Measurements from ENCODE around the gene ASAP2.
A peak's percentile ranks its signal among the peaks of the same experiment; 100 is the strongest.

ASAP2 gene

DNA sequence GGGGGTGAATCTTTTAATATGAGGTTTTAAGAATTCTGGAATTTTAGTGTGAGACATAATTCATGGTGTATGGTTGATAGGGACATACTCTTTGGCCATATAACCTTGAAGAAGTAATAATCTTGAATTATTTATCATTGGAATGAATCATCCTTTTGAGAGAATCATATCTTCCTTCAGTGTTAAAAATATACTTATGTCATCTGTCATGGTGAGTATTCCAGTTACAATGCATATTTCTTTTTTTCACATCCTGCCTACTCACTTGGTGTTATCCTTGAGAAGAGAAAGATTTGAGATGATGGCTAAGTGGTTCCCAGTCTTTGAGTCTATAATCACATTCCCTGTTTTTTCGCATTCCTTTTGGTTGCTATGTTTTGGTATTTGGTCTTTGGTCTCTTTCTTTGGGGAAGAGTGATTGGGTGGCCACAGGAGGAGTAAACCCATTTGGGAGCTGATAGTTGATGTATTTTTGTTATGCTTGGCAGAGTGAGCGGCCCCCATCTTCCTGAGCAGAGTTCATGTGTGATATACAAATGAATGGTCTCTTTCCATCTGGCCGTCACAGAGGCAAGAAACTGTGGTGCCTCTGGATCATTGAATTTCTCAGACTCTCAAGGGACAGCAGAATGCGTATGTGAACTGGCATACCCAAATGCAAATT lies 21.6 kb downstream of the ASAP2 start:
- no peaks in the 10 kb centered on the region for H3K27me3 ChIP-seq (ENCODE audit: control insufficient read depth, insufficient read depth, low read length)
- no peaks in the 10 kb centered on the region for H3K9me3 ChIP-seq (replicated peaks; ENCODE audit: low read length)
- H3K4me3 ChIP-seq (ENCODE audit: low read length): peak overlapping the region; percentile 11
- peak overlapping the region; percentile 7 for H3K4me2 ChIP-seq (ENCODE audit: low read length)
- H3K36me3 ChIP-seq (ENCODE audit: insufficient read depth, low read length): peaks cover 16% of the 10 kb centered on the region
- peak overlapping the region; percentile 37 for H3K9ac ChIP-seq (ENCODE audit: low read depth, low read length)
- H3K4me1 ChIP-seq (ENCODE audit: control insufficient read depth, insufficient read depth, low read length): peaks cover 69% of the 10 kb centered on the region

DNA sequence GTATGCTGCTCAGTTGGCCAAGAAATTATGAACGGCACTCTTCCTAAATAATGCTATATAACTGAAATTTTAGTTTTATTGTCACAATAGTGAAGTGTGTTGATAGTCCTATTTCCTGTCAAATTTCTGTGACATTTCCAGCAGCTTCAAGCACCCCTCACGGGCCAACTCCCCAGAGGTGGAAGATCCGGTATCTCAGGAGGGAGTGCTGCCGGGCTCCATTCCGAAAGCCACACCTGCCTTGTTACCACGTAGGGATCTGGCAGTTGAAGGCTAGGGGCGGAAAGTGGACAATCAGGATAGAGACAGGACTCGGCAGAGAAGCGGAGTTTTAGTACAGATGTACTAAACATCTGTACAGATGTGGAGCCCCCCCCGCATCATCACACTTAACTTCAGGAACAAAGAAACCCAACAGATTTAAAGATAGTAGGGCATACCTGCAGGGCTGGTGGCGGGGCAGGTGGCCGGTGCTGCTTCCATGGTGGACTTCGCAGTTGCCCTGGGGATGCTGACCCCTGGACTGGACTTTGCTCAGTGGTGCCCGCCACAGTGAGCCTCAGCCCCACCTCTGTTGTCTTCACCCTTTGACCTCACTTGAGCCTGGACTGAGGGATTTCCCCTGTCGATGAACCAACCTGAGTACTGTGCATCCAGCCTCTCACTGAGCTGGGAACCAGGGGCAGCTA lies 22.3 kb downstream of the ASAP2 start:
- Histone ChIP-seq H3K9ac (ENCODE audit: low read depth, low read length) (peak overlapping the region; percentile 37), H3K9me3 (replicated peaks; ENCODE audit: low read length) (no peaks in the 10 kb centered on the region), H3K4me2 (ENCODE audit: low read length) (peak overlapping the region; percentile 5), H3K4me1 (ENCODE audit: control insufficient read depth, insufficient read depth, low read length) (peaks cover 75% of the 10 kb centered on the region), H3K36me3 (ENCODE audit: insufficient read depth, low read length) (peaks cover 16% of the 10 kb centered on the region), H3K4me3 (ENCODE audit: low read length) (peak overlapping the region; percentile 11), H3K27me3 (ENCODE audit: control insufficient read depth, insufficient read depth, low read length) (no peaks in the 10 kb centered on the region)

DNA sequence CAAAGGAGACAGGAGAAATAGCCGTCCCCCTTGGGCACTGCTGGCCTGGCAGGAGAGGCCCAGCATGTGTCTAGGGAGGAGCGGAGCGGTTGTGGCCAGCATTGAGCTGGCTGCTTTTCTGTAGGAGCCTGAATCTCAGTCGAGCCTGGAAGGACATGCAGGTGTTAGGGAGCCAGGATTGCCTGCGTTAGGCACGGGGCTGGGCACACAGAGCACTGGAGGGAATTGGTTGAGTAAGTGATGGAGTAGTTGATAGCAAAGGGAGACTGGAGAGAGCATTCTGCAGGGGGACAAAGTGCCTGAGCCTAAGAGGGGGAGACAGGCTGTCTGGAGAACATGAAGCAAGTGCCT lies 22.8 kb downstream of the ASAP2 start:
- H3K4me3 ChIP-seq (ENCODE audit: low read length): no peak overlapping the region
- peak overlapping the region; percentile 73 for H3K9ac ChIP-seq (ENCODE audit: low read depth, low read length)
- H3K9me3 ChIP-seq (replicated peaks; ENCODE audit: low read length): no peaks in the 10 kb centered on the region
- peaks cover 80% of the 10 kb centered on the region for H3K4me1 ChIP-seq (ENCODE audit: control insufficient read depth, insufficient read depth, low read length)
- peak overlapping the region; percentile 65 for H3K4me2 ChIP-seq (ENCODE audit: low read length)
- peaks cover 16% of the 10 kb centered on the region for H3K36me3 ChIP-seq (ENCODE audit: insufficient read depth, low read length)
- no peaks in the 10 kb centered on the region for H3K27me3 ChIP-seq (ENCODE audit: control insufficient read depth, insufficient read depth, low read length)

DNA sequence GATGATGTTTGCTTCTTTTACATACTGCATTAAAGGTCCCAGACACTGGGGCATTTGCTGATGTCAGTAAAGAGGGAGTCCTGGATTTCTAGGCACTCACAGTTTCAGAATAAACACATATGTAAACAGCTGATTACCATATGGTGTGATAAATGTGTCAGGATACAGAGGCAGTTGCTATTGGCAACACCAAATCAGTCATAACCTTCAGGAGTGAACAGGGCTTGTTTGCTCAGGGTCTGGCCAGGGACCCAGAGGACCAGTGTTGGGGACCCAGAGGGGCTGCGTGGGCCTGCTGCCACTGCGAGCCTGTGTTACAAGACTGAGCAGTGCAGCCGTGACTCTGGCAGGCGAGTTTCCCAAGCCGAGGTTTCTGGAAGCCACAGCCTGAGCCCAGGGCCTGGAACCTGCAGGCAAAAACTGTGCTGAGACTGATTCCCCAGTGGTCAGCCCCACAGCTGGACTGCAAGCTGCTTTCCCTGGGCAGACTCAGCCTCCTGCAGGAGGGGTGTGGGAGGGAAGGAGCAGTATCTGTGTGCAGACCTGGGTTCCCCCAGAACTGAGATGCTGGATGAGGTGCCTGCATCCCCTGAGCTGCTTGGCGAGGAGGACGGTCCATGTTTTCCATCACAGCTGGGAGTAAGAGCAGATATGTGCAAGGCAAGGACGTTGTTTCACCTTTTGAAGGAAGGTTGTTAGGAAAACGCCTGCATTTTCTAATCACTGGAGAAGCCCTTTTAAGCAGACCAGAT lies 23.6 kb downstream of the ASAP2 start:
- Histone ChIP-seq H3K4me1 (ENCODE audit: control insufficient read depth, insufficient read depth, low read length) (peaks cover 88% of the 10 kb centered on the region), H3K27me3 (ENCODE audit: control insufficient read depth, insufficient read depth, low read length) (no peaks in the 10 kb centered on the region), H3K4me2 (ENCODE audit: low read length) (peak overlapping the region; percentile 65), H3K4me3 (ENCODE audit: low read length) (peak overlapping the region; percentile 41), H3K9me3 (replicated peaks; ENCODE audit: low read length) (no peaks in the 10 kb centered on the region), H3K36me3 (ENCODE audit: insufficient read depth, low read length) (peaks cover 16% of the 10 kb centered on the region), H3K9ac (ENCODE audit: low read depth, low read length) (peak overlapping the region; percentile 73)

DNA sequence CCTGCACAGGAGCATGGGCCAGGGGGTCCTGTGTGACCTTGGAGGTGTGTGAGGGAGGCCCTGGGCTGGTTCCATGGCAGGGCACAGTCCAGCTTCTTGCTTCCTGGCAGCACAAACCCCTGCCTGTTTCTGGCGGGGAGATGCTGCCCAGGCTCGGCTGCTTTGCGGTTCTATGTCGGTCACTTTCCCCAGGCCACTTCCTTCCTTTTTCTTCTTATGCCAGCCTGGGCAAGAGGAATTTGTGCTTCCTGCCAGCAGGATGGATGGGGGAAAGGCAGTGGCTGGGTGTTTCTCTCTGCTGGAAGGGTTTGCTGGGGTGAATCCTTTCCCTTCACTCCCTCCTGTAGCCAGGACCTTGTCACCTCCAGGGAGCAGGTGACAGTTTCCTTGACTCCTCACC lies 24.3 kb downstream of the ASAP2 start:
- Histone ChIP-seq H3K9ac (ENCODE audit: low read depth, low read length) (peak overlapping the region; percentile 73), H3K36me3 (ENCODE audit: insufficient read depth, low read length) (peaks cover 15% of the 10 kb centered on the region), H3K4me1 (ENCODE audit: control insufficient read depth, insufficient read depth, low read length) (peaks cover 94% of the 10 kb centered on the region), H3K4me3 (ENCODE audit: low read length) (peak overlapping the region; percentile 41), H3K4me2 (ENCODE audit: low read length) (peak overlapping the region; percentile 65), H3K27me3 (ENCODE audit: control insufficient read depth, insufficient read depth, low read length) (no peaks in the 10 kb centered on the region), H3K9me3 (replicated peaks; ENCODE audit: low read length) (no peaks in the 10 kb centered on the region)

DNA sequence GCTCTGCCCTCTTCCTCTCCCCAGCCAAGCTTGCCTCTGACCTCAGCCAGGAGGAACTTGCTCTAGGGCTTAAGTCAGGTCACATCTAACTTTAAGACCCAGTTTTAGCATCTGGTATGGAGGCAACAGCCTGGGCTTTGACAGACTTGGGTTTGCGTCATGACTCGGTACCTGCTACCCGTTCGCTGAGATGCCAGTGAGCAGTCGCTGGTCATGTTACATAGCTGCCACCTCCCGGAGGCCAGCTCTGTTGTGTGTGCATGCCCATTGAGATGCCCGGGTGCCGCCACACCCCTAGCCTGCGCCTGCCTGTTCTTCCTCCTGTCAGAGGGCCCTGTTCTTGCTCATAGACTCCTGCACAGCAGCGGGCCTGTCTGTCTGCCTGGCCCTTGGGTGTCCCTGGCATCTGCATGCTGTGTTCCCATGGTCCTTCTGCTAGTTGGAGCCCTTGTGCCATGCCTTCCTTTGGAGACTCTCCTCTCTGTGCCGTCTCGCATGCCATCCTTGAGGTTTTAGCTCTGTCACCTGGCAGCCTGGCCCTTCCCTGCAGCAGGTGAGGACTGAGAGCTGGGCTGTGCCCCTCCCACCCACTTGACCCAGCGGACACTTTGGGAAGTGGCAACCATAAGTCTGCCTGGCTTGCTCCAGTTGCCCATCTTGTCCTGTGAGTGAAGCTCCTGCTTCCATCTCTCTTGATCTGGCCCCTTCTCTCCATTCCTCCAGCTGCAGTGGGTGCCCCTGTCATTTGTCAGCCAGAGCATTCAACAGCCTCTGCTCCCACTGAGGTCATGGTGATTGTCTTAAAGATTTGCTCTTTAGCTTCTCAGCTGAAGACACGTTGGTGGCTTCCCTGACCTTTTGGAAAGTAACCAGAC lies 24.9 kb downstream of the ASAP2 start:
- Histone ChIP-seq H3K36me3 (ENCODE audit: insufficient read depth, low read length) (peaks cover 9% of the 10 kb centered on the region), H3K9me3 (replicated peaks; ENCODE audit: low read length) (no peaks in the 10 kb centered on the region), H3K4me2 (ENCODE audit: low read length) (peak overlapping the region; percentile 65), H3K4me3 (ENCODE audit: low read length) (peak overlapping the region; percentile 41), H3K9ac (ENCODE audit: low read depth, low read length) (peak overlapping the region; percentile 73), H3K4me1 (ENCODE audit: control insufficient read depth, insufficient read depth, low read length) (peaks cover 98% of the 10 kb centered on the region), H3K27me3 (ENCODE audit: control insufficient read depth, insufficient read depth, low read length) (no peaks in the 10 kb centered on the region)

DNA sequence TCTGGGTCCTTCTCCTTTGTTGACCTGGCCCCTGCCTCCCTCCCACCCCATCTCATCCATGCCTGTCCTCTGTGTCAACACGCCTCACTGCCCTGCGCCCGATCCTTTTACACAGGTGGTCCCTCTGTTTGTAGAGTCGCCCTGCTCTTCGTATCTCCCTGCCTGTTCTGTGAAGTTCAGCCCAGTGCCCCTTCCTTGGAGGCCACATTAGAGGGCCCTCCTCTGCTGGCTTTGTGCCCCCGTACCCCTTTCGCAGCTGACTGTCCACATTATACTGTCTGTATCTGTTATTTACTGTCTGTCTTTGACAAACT lies 25.5 kb downstream of the ASAP2 start:
- Histone ChIP-seq H3K4me1 (ENCODE audit: control insufficient read depth, insufficient read depth, low read length) (peaks cover 98% of the 10 kb centered on the region), H3K27me3 (ENCODE audit: control insufficient read depth, insufficient read depth, low read length) (no peaks in the 10 kb centered on the region), H3K9me3 (replicated peaks; ENCODE audit: low read length) (no peaks in the 10 kb centered on the region), H3K4me3 (ENCODE audit: low read length) (no peak overlapping the region), H3K36me3 (ENCODE audit: insufficient read depth, low read length) (peaks cover 7% of the 10 kb centered on the region), H3K9ac (ENCODE audit: low read depth, low read length) (peak overlapping the region; percentile 55), H3K4me2 (ENCODE audit: low read length) (peak overlapping the region; percentile 16)

DNA sequence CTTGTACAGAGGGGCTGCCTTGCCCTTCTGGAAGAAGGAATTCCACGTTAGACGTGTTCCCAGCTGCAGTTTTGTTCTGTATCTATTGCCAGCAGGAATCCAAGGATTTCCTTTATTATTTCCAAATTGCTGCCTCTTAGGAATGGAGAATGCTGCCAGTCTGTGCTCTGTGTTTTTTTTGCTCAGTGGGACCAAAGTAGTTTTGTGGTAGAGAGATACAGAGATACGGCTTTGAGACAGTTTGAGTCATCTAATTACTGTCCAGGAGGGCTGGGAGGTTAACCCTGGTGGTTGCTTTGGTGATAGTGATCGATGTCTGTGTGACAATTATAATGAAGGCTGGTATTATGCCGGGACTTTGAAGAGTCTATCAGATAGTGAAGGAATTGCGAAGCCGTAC lies 26.3 kb downstream of the ASAP2 start:
- peak overlapping the region; percentile 55 for H3K9ac ChIP-seq (ENCODE audit: low read depth, low read length)
- H3K4me3 ChIP-seq (ENCODE audit: low read length): no peak overlapping the region
- no peaks in the 10 kb centered on the region for H3K27me3 ChIP-seq (ENCODE audit: control insufficient read depth, insufficient read depth, low read length)
- peaks cover 99% of the 10 kb centered on the region for H3K4me1 ChIP-seq (ENCODE audit: control insufficient read depth, insufficient read depth, low read length)
- no peaks in the 10 kb centered on the region for H3K9me3 ChIP-seq (replicated peaks; ENCODE audit: low read length)
- H3K36me3 ChIP-seq (ENCODE audit: insufficient read depth, low read length): peaks cover 7% of the 10 kb centered on the region
- H3K4me2 ChIP-seq (ENCODE audit: low read length): peak overlapping the region; percentile 44

DNA sequence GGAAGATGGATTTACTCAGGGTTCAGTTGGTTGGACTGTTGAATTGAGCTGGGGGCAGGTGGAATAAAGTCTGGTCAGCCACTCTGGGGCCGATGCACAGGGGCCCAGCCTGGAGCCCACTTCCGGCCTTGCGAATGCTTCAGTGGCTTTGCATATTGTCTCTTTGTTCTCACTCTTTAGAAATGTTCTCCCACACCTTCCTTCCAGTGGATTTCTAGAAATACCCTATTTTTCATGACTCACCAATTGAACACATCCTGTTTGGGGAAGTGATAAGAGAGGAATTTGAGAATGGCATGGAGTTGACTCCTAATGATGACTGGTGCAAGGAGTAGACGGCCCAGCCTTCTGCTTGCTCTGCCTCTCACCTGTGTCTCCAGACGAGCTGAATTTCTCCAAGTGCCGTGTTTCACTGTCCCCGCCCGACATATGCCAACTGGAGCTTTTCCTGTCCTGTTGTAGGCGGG lies 28.1 kb downstream of the ASAP2 start:
- Histone ChIP-seq H3K9me3 (replicated peaks; ENCODE audit: low read length) (no peaks in the 10 kb centered on the region), H3K4me2 (ENCODE audit: low read length) (peak overlapping the region; percentile 76), H3K9ac (ENCODE audit: low read depth, low read length) (peak overlapping the region; percentile 82), H3K4me1 (ENCODE audit: control insufficient read depth, insufficient read depth, low read length) (peaks cover 99% of the 10 kb centered on the region), H3K36me3 (ENCODE audit: insufficient read depth, low read length) (no peaks in the 10 kb centered on the region), H3K4me3 (ENCODE audit: low read length) (peak overlapping the region; percentile 47), H3K27me3 (ENCODE audit: control insufficient read depth, insufficient read depth, low read length) (no peaks in the 10 kb centered on the region)

DNA sequence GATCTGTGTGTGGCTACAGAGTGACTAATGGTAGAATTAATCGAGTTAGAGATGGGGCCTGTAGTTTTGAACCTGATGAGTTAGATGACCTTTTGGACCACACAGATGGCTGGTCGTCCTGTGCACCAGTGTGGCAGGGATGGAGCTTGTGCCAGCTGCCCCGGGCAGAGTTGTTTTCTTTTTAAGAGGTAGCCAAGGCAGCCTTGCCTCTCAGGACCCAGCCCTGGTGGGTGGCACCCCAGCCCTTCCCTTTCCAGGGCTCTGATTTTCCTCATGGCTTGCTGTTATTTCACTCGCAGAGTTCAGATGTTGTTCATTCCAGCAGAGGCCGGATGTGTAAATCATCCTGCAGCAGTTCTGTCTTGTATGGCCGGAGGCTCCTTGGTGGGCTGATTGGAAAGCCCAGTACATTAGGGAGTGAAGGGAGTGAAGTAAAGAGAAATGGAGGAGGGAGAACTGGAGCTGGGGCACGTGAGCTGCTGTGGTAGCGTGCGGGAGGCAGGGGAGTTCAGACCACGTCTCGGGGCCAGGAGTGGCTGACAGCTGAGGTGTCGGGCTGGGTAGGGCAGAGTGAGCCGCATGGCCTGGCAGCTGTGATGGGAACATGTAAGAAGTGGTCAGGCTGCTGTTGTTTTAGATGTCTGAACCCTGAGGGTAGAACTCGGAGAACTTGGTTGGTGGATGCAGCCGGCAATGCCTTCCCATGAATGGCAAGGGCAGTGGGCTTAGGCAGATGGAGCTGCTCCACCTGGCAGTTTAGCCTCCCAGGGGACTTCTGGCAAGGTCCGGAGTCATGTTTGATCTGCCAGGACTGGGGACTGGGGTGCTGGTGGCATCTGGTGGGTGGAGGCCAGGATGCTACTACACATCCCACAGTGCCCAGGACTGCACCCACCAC lies 28.8 kb downstream of the ASAP2 start:
- peak overlapping the region; percentile 47 for H3K4me3 ChIP-seq (ENCODE audit: low read length)
- H3K4me1 ChIP-seq (ENCODE audit: control insufficient read depth, insufficient read depth, low read length): peaks cover 95% of the 10 kb centered on the region
- peak overlapping the region; percentile 82 for H3K9ac ChIP-seq (ENCODE audit: low read depth, low read length)
- no peaks in the 10 kb centered on the region for H3K9me3 ChIP-seq (replicated peaks; ENCODE audit: low read length)
- peak overlapping the region; percentile 76 for H3K4me2 ChIP-seq (ENCODE audit: low read length)
- no peaks in the 10 kb centered on the region for H3K27me3 ChIP-seq (ENCODE audit: control insufficient read depth, insufficient read depth, low read length)
- H3K36me3 ChIP-seq (ENCODE audit: insufficient read depth, low read length): no peaks in the 10 kb centered on the region

Data from skeletal muscle satellite cell (primary cell).